ENCODE measurements around the gene RASAL2. TPM values are rescaled to one million over a fixed set of nuclear protein-coding genes. Genes with fewer than 3 reads are reported as not detected.

The RASAL2 gene
- total and polyA plus RNA-seq, 9 of the 15 experiments (the other 6 are each of a cell fraction or from before 2014, with no cell fraction given) = 0.13 to 1.0 (median 0.62) TPM

DNA sequence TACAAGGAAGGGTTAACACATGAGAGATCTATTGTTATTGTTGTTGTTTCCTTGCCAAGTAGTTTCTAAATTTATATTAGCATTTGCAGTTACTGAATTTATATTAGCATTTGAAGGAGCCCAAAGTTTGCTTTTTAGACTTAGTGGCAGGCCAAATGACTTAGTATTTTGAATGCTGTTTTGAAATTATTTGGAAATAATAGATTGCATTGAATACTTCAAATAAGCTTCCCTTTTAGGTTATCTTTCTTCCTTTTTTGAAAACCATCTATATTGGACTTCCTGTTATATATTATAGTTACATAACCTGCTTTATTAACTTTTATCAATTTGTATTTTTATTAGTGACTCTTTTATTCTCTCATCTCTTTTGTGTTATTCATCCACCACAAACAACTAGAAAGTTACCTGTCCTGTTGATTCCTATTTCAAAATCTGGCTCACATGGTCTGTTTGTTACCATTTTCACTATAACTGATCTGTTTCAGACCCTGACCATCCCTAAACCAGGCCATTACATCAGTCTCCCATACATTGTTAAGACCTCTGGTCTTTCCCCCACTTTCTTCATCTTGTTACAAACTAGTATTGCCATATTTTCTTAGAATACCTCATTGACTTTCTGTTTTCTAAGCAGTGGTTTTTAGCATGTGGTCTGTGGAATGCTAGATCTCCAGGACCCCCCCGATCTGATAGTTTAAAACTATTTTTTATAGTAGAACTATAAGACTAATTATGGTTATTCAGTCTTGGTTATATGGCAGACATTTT lies 185.2 kb downstream of the RASAL2 start (continued):
- TF ChIP-seq, protein P1, sequence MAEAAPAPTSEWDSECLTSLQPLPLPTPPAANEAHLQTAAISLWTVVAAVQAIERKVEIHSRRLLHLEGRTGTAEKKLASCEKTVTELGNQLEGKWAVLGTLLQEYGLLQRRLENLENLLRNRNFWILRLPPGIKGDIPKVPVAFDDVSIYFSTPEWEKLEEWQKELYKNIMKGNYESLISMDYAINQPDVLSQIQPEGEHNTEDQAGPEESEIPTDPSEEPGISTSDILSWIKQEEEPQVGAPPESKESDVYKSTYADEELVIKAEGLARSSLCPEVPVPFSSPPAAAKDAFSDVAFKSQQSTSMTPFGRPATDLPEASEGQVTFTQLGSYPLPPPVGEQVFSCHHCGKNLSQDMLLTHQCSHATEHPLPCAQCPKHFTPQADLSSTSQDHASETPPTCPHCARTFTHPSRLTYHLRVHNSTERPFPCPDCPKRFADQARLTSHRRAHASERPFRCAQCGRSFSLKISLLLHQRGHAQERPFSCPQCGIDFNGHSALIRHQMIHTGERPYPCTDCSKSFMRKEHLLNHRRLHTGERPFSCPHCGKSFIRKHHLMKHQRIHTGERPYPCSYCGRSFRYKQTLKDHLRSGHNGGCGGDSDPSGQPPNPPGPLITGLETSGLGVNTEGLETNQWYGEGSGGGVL (CRISPR knock-in tag; IDR thresholded peaks at IDR 0.05) = no peak
- TF ChIP-seq, protein P2, sequence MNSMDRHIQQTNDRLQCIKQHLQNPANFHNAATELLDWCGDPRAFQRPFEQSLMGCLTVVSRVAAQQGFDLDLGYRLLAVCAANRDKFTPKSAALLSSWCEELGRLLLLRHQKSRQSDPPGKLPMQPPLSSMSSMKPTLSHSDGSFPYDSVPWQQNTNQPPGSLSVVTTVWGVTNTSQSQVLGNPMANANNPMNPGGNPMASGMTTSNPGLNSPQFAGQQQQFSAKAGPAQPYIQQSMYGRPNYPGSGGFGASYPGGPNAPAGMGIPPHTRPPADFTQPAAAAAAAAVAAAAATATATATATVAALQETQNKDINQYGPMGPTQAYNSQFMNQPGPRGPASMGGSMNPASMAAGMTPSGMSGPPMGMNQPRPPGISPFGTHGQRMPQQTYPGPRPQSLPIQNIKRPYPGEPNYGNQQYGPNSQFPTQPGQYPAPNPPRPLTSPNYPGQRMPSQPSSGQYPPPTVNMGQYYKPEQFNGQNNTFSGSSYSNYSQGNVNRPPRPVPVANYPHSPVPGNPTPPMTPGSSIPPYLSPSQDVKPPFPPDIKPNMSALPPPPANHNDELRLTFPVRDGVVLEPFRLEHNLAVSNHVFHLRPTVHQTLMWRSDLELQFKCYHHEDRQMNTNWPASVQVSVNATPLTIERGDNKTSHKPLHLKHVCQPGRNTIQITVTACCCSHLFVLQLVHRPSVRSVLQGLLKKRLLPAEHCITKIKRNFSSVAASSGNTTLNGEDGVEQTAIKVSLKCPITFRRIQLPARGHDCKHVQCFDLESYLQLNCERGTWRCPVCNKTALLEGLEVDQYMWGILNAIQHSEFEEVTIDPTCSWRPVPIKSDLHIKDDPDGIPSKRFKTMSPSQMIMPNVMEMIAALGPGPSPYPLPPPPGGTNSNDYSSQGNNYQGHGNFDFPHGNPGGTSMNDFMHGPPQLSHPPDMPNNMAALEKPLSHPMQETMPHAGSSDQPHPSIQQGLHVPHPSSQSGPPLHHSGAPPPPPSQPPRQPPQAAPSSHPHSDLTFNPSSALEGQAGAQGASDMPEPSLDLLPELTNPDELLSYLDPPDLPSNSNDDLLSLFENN (IDR thresholded peaks at IDR 0.05; ENCODE audit: low read depth in 2 of 2, low read length in 2 of 2) = no peak
- TF ChIP-seq, protein P3, sequence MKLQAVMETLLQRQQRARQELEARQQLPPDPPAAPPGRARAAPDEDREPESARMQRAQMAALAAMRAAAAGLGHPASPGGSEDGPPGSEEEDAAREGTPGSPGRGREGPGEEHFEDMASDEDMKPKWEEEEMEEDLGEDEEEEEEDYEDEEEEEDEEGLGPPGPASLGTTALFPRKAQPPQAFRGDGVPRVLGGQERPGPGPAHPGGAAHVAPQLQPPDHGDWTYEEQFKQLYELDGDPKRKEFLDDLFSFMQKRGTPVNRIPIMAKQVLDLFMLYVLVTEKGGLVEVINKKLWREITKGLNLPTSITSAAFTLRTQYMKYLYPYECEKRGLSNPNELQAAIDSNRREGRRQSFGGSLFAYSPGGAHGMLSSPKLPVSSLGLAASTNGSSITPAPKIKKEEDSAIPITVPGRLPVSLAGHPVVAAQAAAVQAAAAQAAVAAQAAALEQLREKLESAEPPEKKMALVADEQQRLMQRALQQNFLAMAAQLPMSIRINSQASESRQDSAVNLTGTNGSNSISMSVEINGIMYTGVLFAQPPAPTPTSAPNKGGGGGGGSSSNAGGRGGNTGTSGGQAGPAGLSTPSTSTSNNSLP (IDR thresholded peaks at IDR 0.05; ENCODE audit: borderline replicate concordance, low read depth, low read length) = no peak
- TF ChIP-seq, protein P4, sequence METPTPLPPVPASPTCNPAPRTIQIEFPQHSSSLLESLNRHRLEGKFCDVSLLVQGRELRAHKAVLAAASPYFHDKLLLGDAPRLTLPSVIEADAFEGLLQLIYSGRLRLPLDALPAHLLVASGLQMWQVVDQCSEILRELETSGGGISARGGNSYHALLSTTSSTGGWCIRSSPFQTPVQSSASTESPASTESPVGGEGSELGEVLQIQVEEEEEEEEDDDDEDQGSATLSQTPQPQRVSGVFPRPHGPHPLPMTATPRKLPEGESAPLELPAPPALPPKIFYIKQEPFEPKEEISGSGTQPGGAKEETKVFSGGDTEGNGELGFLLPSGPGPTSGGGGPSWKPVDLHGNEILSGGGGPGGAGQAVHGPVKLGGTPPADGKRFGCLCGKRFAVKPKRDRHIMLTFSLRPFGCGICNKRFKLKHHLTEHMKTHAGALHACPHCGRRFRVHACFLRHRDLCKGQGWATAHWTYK (CRISPR knock-in tag; IDR thresholded peaks at IDR 0.05) = no peak
- TF ChIP-seq, protein P5, sequence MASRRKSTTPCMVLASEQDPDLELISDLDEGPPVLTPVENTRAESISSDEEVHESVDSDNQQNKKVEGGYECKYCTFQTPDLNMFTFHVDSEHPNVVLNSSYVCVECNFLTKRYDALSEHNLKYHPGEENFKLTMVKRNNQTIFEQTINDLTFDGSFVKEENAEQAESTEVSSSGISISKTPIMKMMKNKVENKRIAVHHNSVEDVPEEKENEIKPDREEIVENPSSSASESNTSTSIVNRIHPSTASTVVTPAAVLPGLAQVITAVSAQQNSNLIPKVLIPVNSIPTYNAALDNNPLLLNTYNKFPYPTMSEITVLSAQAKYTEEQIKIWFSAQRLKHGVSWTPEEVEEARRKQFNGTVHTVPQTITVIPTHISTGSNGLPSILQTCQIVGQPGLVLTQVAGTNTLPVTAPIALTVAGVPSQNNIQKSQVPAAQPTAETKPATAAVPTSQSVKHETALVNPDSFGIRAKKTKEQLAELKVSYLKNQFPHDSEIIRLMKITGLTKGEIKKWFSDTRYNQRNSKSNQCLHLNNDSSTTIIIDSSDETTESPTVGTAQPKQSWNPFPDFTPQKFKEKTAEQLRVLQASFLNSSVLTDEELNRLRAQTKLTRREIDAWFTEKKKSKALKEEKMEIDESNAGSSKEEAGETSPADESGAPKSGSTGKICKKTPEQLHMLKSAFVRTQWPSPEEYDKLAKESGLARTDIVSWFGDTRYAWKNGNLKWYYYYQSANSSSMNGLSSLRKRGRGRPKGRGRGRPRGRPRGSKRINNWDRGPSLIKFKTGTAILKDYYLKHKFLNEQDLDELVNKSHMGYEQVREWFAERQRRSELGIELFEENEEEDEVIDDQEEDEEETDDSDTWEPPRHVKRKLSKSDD (conservative IDR thresholded peaks at IDR 0.05; ENCODE audit: low read length) = no peak

Measured in K562 (cell line).